Transverse colon (tissue), 4 donors: ENCODE results near the gene USP53. TPM values are rescaled to one million over a fixed set of nuclear protein-coding genes. Genes with fewer than 3 reads are reported as not detected.

ENCODE experiments used
- DNase-seq: peaks from one replicate; pipeline ENCODE4 v3.0.0-alpha.2; 2019
- H3K27ac ChIP-seq, 4 donors: fragments of 200-600 bp; sonication (generic); 2 replicates each; pipeline ENCODE4 v1.5.1; 2016 to 2018; ENCODE audit warnings: inconsistent platforms in 4 of 4
- H3K27me3 ChIP-seq: fragments of 200-600 bp; sonication (generic); 2 replicates; pipeline ENCODE4 v1.5.1; 2017; ENCODE audit warnings: inconsistent platforms
- H3K36me3 ChIP-seq, 4 donors: fragments of 200-600 bp; sonication (generic); 2 replicates each; pipeline ENCODE4 v1.5.1; 2017 to 2019; ENCODE audit warnings: inconsistent platforms in 4 of 4
- H3K4me1 ChIP-seq, 4 donors: fragments of 200-600 bp; sonication (generic); 2 replicates each; pipeline ENCODE4 v1.5.1; 2017 to 2020; ENCODE audit warnings: inconsistent platforms in 4 of 4
- H3K4me3 ChIP-seq, 4 donors: fragments of 200-600 bp; sonication (generic); 1 replicate in 1 of 4; 2 replicates in 3 of 4; pipeline versions ENCODE4 v1.5.1 to v1.6.1; 2017 to 2019; ENCODE audit warnings: inconsistent platforms in 4 of 4
- H3K9me3 ChIP-seq, 2 donors: fragments of 200-600 bp; sonication (generic); 2 replicates each; pipeline ENCODE4 v1.5.1; 2017 to 2019; ENCODE audit warnings: inconsistent platforms in 2 of 2
- EP300 ChIP-seq: sonication (generic); formaldehyde crosslinking; IDR thresholded peaks from one replicate; pipeline ENCODE4 v1.6.1; 2017; ENCODE audit warnings: antibody characterized with exemption, low read depth
- POLR2A ChIP-seq: fragments of 450-650 bp; IDR thresholded peaks from one replicate; pipeline ENCODE4 v1.6.1; 2016; ENCODE audit warnings: antibody characterized with exemption, mild to moderate bottlenecking, moderate library complexity
- POLR2AphosphoS5 ChIP-seq, 3 donors: sonication (generic); formaldehyde crosslinking; IDR thresholded peaks; one replicate each; pipeline ENCODE4 v1.6.1; 2016; ENCODE audit warnings: antibody characterized with exemption in 3 of 3
- WGBS, 2 donors: methylation state at CpG; one replicate each; pipeline ENCODE4 v1.1.5; 2018; ENCODE audit warnings: low coverage in 1 of 2; 5-methylcytosine and 5-hydroxymethylcytosine counted together
- in situ Hi-C, 4 donors: fragments of 200-750 bp; cut with MboI; loops; one replicate each; pipeline versions ENCODE4 v1.15.0 to v1.15.1; 2017; ENCODE audit warnings: low sequenced_read_pairs in 3 of 4, low pct_ligation_motif_present in 1 of 4, low pct_unique_long_range_greater_than_20kb in 1 of 4
- intact Hi-C: fragments of 100-400 bp; cut with DNase I; formaldehyde crosslinking; loops from one replicate; pipeline ENCODE4 v1.15.1; 2023; ENCODE audit warnings: low total_unique reads
- total RNA-seq, 4 donors: library from RNA; depleted of rRNA; stranded (reverse); fragments of >200 nt; gene quantifications; one replicate each; pipeline ENCODE4 v1.1.0, GENCODE V29; 2016
- TF ChIP-seq, protein P1 (sequence below), 5 experiments: fragments of 200-600 bp in 3 of 5; fragments of 450-650 bp in 2 of 5; sonication (generic) in 3 of 5; IDR thresholded peaks; 1 replicate in 2 of 5; 2 replicates in 3 of 5; pipeline ENCODE4 v1.5.1; 2016 to 2017; ENCODE audit warnings: antibody characterized with exemption in 5 of 5, inconsistent platforms in 3 of 5, mild to moderate bottlenecking in 2 of 5, moderate library complexity in 1 of 5

Gene USP53
- total RNA-seq, 4 donors from 2014 or later: 71.4 to 165 (median 98.5) TPM

GRCh38 chr4:119211867-119212233, 663 bp upstream of the USP53 start:
- H3K36me3 ChIP-seq: no peaks in the 10 kb centered on the region
- H3K9me3 ChIP-seq: no peaks in the 10 kb centered on the region
- intact Hi-C loops (loop anchor here (1.0 to 10.0 kb wide), 2 partner anchors 171 to 227 kb away; no protein-coding TSS in a partner anchor), in situ Hi-C loops (no loop called here)
- TF ChIP-seq POLR2A (no peak), POLR2AphosphoS5 (IDR thresholded peaks at IDR 0.05) (no peak), EP300 (no peak)
- TF ChIP-seq, protein P1, sequence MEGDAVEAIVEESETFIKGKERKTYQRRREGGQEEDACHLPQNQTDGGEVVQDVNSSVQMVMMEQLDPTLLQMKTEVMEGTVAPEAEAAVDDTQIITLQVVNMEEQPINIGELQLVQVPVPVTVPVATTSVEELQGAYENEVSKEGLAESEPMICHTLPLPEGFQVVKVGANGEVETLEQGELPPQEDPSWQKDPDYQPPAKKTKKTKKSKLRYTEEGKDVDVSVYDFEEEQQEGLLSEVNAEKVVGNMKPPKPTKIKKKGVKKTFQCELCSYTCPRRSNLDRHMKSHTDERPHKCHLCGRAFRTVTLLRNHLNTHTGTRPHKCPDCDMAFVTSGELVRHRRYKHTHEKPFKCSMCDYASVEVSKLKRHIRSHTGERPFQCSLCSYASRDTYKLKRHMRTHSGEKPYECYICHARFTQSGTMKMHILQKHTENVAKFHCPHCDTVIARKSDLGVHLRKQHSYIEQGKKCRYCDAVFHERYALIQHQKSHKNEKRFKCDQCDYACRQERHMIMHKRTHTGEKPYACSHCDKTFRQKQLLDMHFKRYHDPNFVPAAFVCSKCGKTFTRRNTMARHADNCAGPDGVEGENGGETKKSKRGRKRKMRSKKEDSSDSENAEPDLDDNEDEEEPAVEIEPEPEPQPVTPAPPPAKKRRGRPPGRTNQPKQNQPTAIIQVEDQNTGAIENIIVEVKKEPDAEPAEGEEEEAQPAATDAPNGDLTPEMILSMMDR (IDR thresholded peaks at IDR 0.05): peak in 1 of 5 experiments; percentile 56
- peak overlapping the region; percentile 95 to 97 (median 96) for H3K27ac ChIP-seq
- WGBS, 2 donors: 0 to 4% methylated on average over 9 to 12 of the region's 12 CpGs
- no peak for DNase-seq
- H3K4me3 ChIP-seq: peak overlapping the region; percentile 23 to 81 (median 72)
- H3K27me3 ChIP-seq: no peaks in the 10 kb centered on the region
- peaks cover 0 to 35% (median 14%) of the 10 kb centered on the region in 4 donors for H3K4me1 ChIP-seq

DNA sequence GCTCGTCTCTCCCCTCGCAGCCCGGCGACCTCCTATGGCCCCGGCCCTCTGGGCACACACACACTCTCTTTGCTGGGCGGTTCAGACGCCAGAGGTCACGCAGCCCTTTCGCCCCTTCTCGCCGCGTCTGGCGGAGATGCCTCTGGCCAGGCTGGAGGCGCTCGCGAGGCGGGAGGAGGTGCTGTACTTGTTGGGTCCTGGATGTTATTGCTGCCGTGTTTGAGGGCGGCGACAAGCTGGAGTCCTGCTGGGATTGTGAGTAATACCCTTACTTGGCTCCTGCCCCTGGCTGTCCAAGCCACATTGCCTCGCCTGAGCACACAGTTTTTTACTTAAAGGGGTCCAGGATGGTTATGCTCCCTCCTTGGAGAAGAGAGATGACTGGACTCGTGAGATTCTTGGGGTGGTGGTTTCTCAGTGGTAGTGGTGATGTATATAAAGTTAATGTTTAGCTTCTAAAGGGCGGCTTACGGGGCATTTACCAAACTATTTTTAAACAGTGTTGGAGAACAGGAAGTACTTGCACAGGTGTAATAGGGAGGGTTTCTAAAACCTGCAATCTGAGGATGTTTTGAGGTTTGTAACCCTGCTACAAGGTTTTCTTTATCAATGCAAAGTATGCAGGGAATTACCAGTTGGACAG, 572 bp downstream of the USP53 start:
- TF ChIP-seq, protein P1 (IDR thresholded peaks at IDR 0.05): peak in 2 of 5 experiments; percentile 14 to 22
- peak; percentile 22 to 56 (median 51) for TF ChIP-seq POLR2AphosphoS5 (IDR thresholded peaks at IDR 0.05)
- no peak for TF ChIP-seq EP300
- TF ChIP-seq POLR2A: no peak
- intact Hi-C loops: loop anchor here (1.0 to 10.0 kb wide), 2 partner anchors 172 to 228 kb away; no protein-coding TSS in a partner anchor
- Histone ChIP-seq H3K27ac (peak overlapping the region; percentile 95 to 97 (median 96)), H3K36me3 (peaks cover 0 to 11% (median 0%) of the 10 kb centered on the region in 4 donors), H3K27me3 (no peaks in the 10 kb centered on the region), H3K4me1 (peaks cover 0 to 47% (median 14%) of the 10 kb centered on the region in 4 donors), H3K9me3 (no peaks in the 10 kb centered on the region), H3K4me3 (peak overlapping the region; percentile 57 to 81 (median 72))
- in situ Hi-C loops: no loop called here
- WGBS, 2 donors: 1 to 3% methylated on average over 3 to 22 of the region's 24 CpGs
- peak; percentile 85 for DNase-seq

GRCh38 chr4:119218093-119218492, 5.6 kb downstream of the USP53 start:
- peaks cover 0 to 35% (median 10%) of the 10 kb centered on the region in 4 donors for H3K4me1 ChIP-seq
- no peak for TF ChIP-seq POLR2AphosphoS5 (IDR thresholded peaks at IDR 0.05)
- TF ChIP-seq POLR2A: no peak
- no peak for TF ChIP-seq EP300
- TF ChIP-seq, protein P1 (IDR thresholded peaks at IDR 0.05): no peak
- no peak overlapping the region for H3K27ac ChIP-seq
- H3K27me3 ChIP-seq: no peaks in the 10 kb centered on the region
- in situ Hi-C loops (no loop called here), intact Hi-C loops (loop anchor here (10.0 kb wide), 1 partner anchor 233 kb away; no protein-coding TSS in a partner anchor)
- peaks cover 0 to 27% (median 8%) of the 10 kb centered on the region in 4 donors for H3K36me3 ChIP-seq
- no peak overlapping the region for H3K4me3 ChIP-seq
- no peaks in the 10 kb centered on the region for H3K9me3 ChIP-seq
- WGBS, 2 donors: 94 to 100% methylated on average over 1 of the region's 1 CpG
- no peak for DNase-seq

- TF ChIP-seq, protein P1 (IDR thresholded peaks at IDR 0.05): no peak
- TF ChIP-seq EP300 (no peak), POLR2AphosphoS5 (IDR thresholded peaks at IDR 0.05) (no peak)
- intact Hi-C loops (no loop called here), in situ Hi-C loops (no loop called here)
- no peak for DNase-seq
- H3K4me3 ChIP-seq: no peak overlapping the region
- no peak overlapping the region for H3K27ac ChIP-seq
- WGBS, 2 donors: 97 to 100% methylated on average over 4 of the region's 4 CpGs
- peaks cover 0 to 16% (median 0%) of the 10 kb centered on the region in 4 donors for H3K4me1 ChIP-seq
- no peaks in the 10 kb centered on the region for H3K9me3 ChIP-seq
- peaks cover 0 to 27% (median 8%) of the 10 kb centered on the region in 4 donors for H3K36me3 ChIP-seq
- H3K27me3 ChIP-seq: no peaks in the 10 kb centered on the region
These were observed 8.9 kb downstream of the USP53 start for GRCh38 chr4:119221412-119221811.
